Fibroblast of peridontal ligament (primary cell): ENCODE data around the gene OMG.
"Not testable (repeated sequence)": the region's sequence is repeated elsewhere in the genome, so short reads cannot be mapped to it uniquely, and the experiment has no call there.

ENCODE experiments used
- DNase-seq: peaks from one replicate; pipeline ENCODE4 v3.0.0-alpha.2; 2010; ENCODE audit errors: extremely low read depth

Gene OMG

DNA sequence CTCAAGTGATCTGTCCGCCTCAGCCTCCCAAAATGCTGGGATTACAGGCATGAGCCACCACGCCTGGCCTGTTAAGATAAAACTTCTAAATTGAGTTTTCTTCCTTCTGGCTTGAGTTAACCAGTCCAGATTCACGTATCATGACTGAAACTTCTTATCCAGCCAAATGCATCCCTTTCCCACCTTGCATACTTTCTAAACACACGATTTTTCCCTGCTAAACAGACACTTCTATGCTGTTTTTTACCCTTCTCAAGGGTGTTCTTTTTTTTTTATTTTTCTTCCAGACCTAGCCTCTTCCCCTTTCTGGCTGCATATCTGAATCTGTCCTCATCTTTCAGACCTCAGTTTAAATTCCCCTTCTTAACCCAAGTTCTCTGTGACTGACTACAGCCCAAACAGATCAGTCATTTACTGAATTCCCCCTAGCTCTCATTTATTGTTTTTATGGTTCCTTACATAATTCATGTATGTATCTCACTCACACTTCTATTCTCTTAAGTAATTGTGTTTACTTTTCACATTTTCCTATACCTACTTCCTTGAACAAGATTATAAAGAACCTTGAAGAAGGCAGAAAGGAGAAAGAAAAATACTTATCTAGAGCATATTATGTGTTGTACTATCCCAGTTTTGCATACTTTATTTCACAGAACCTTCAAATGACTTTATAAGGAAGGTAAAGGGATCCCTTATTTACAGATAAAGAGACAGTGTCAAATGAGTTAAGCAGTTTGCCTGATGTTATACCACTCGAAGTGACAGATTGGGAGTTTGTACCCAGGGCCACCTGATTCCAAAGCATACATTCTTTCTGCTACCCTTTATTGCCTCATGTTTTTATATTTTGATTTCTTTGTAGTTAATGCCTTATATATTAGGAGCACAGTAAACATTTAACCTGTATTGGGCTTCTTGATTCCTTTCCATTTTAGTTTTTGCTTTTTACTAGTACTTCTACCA, 11.6 kb upstream of the OMG start:
- DNase-seq = no peak

DNA sequence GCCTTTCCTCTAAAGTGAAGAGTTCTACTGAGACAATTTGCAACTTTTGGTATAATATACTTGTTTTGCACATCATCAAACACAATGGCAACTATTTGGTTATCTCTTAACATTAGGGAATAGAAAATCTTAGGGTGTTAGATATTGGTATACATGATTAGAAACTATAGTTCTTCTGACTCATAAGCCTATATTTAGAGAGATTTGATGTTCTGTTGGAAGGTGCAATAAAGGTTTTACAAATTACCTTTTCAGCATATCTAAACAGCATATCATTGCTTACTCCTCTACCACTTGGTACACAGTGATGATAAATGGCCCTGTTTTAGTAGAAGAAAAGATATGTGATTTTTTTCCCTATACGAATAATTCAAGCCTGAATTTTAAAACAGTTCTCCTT, 10.6 kb upstream of the OMG start:
- DNase-seq = no peak

GRCh38 chr17:31299624-31300023, 2.6 kb upstream of the OMG start:
- no peak for DNase-seq

- DNase-seq = no peak
Observed at GRCh38 chr17:31296142-31296541, 897 bp downstream of the OMG start.

GRCh38 chr17:31295489-31295871, 1.6 kb downstream of the OMG start:
- DNase-seq = no peak

GRCh38 chr17:31294820-31295488, 2.1 kb downstream of the OMG start:
- peak; percentile 45 for DNase-seq

GRCh38 chr17:31294231-31294630, 2.8 kb downstream of the OMG start:
- DNase-seq = no peak

GRCh38 chr17:31293581-31293980, 3.5 kb downstream of the OMG start:
- no peak for DNase-seq

DNA sequence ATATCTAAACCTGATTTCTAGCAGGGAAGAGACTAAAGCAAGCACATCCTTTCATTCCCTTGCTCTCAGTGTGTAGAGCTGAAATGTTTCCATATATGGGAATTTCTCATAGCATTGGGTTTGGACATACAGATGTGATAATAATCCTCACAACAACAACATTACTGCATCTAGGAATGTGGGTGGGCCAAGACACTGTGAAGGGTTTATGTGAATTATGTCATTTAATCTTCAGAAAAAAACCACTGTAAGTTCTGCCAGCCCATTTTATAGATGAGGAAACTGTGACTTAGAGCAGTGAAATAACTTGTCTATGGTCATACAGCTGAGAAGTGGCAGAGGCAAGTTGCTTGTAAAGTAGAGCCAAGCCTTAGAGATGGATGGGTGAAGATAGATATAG, 5.2 kb downstream of the OMG start:
- no peak for DNase-seq

- no peak for DNase-seq
Observed at GRCh38 chr17:31289790-31290189, 7.2 kb downstream of the OMG start.

DNA sequence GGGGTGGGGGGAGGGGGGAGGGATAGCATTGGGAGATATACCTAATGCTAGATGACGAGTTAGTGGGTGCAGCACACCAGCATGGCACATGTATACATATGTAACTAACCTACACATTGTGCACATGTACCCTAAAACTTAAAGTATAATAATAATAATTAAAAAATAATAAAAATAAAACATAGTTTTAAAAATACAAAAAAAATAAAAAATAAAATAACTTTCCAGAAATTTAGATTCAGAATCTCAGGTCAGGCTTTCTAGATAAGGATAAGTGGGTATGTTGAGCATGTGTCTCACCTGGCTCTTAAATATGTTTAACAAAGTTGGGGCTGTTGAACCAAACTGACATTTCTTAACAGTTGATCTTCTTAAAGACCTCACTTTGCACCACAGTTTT, 9.1 kb downstream of the OMG start:
- not testable (repeated sequence) for DNase-seq

- no peak for DNase-seq
Observed at GRCh38 chr17:31286587-31286986, 10.5 kb downstream of the OMG start.

GRCh38 chr17:31283841-31284240, 13.2 kb downstream of the OMG start:
- DNase-seq = no peak

DNA sequence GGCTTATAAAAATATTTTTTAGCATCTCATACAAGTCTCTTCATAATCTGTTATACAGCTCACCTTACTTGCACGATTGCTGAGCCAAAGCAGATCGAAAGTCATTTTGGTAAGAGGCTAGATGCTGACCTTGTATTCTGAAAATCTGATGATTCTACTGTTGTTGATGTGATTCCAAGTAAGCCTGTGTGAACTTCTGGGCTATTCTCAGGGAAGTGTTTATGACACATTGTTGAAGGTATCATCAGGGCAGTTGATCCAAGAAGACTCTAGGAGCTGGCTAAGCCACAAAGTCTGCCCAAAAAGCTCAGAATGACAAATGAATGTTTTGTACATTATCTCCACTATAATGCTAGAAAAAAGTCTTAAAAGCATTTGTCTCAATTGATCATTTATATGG, 16.0 kb downstream of the OMG start:
- DNase-seq = no peak

DNA sequence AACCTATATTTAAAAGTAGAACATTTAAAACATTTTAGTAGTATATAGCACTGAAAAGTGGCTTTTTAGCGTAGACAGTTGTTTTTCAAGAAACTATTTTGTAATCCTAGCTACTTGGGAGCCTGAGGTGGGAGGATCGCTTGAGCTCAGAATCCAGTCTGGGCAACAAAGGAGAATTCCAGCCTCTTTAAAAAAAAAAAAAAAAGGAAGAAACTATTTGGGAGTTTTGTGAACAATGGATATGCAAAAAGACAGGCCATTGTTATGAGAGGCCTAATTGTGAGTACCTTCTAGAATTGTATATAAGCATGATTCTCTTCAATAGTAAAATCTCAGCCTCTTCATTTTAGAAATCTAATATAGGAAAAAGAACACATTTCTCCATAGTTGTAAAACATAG, 17.6 kb downstream of the OMG start:
- DNase-seq = no peak

DNA sequence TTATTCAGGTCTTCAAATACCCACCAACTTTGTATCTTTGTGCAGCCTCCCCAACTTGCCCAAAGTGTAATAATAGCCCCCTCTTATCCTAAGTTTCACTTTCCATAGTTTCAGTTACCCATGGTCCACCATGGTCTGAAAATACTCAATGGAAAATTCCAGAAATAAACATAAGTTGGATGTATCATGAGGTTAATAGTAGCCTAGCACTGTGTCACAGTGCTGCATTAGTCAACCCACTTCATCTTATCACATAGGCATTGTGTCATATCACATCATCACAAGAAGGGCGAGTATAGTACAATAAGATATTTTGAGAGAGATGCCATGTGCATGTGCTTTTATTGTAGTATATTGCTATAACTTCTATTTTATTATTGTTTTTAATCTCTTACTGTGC, 21.9 kb downstream of the OMG start:
- no peak for DNase-seq

GRCh38 chr17:31274252-31274651, 22.8 kb downstream of the OMG start:
- peak; percentile 89 for DNase-seq

DNA sequence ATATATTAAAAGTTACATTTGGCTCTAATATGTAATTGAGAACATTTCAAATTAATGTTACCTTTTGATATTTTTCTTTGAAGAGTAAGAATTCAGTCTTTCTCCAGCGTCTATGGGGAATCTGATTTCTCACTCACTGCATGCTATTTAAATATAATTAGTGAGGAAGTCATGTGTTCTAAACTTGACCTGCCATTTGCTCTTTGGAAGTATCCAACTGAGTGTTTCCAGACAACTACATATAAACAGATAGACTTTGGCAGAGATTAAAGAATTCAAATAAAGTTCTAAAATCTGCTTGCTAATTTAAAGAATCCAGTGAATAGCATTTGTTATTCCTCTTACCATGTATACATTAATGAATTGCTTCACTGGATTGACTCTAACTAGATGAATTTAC, 23.5 kb downstream of the OMG start:
- peak; percentile 67 for DNase-seq

DNA sequence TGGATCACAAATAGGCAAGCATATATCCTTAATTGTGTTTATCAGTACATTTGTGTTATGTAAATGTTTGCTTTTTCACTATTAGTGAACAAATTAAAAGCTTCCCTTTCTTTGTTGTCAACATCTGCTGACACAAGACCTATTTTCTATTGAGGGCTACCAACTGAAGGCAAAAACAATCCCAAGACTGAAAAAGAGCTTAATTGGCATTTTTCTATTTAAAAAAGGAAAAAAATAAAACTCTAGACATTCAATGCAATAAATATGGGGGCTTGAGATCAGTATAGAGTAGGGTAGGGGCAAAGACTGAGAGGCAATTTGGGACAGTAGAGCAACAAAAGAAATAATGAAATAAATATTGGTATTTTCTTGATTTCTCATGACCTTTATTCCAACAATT, 24.2 kb downstream of the OMG start:
- DNase-seq = no peak

DNA sequence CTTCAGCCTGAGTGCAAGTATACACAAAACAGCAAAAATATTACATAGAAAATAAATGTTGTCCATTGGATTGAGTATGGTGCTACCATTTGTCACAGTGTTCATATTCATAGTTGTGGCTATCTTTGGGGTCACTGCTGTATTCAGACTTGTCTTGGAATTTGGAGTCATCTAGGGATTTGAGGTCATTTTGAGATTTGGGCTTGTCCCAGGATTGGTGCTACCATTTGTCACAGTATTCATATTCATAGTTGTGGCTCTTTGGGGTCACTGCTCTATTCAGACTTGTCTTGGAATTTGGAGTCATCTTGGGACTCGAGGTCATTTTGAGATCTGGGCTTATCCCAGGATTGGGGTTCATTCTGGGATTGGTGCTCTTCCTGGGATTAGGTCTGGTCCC, 24.8 kb downstream of the OMG start:
- no peak for DNase-seq

- DNase-seq = peak; percentile 100
Observed at GRCh38 chr17:31269578-31269983, 27.5 kb downstream of the OMG start.

GRCh38 chr17:31269036-31269577, 27.9 kb downstream of the OMG start:
- no peak for DNase-seq

DNA sequence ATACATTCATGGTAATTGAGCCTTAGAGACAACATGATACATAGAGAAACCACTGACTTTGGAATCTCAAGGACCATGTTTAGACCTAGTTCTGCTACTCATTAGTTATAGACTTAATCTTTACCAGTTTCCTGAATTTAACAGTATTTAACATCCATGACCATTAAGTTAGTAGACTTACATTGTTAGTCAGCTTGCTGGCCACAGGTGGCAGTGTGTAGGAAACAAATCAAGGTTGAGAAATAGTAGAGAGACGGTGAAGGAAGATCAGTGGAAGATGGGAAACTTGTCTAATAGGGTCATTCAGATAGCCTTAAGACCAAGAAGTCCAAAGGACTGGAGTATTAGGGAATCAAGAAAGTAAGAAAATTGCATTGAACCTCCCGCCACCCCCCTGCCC, 31.0 kb downstream of the OMG start:
- no peak for DNase-seq
